ENCODE measurements around the gene NFKBIA.

The NFKBIA gene

GRCh38 chr14:35353409-35354172 lies 51.0 kb downstream of the NFKBIA start:
- H3K4me3 ChIP-seq, result no peak overlapping the region
- H3K27ac ChIP-seq, result no peak overlapping the region
- TF ChIP-seq, protein P1, sequence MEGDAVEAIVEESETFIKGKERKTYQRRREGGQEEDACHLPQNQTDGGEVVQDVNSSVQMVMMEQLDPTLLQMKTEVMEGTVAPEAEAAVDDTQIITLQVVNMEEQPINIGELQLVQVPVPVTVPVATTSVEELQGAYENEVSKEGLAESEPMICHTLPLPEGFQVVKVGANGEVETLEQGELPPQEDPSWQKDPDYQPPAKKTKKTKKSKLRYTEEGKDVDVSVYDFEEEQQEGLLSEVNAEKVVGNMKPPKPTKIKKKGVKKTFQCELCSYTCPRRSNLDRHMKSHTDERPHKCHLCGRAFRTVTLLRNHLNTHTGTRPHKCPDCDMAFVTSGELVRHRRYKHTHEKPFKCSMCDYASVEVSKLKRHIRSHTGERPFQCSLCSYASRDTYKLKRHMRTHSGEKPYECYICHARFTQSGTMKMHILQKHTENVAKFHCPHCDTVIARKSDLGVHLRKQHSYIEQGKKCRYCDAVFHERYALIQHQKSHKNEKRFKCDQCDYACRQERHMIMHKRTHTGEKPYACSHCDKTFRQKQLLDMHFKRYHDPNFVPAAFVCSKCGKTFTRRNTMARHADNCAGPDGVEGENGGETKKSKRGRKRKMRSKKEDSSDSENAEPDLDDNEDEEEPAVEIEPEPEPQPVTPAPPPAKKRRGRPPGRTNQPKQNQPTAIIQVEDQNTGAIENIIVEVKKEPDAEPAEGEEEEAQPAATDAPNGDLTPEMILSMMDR (IDR thresholded peaks at IDR 0.05), result no peak
- no peak for DNase-seq (ENCODE audit: low spot score)

GRCh38 chr14:35352274-35353233 lies 52.0 kb downstream of the NFKBIA start:
- H3K4me3 ChIP-seq, result no peak overlapping the region
- no peak for DNase-seq (ENCODE audit: low spot score)
- TF ChIP-seq, protein P1 (IDR thresholded peaks at IDR 0.05), result no peak
- peak overlapping the region; percentile 8 to 74 for H3K27ac ChIP-seq

GRCh38 chr14:35351897-35352273 lies 52.7 kb downstream of the NFKBIA start:
- TF ChIP-seq, protein P1 (IDR thresholded peaks at IDR 0.05), result no peak
- Histone ChIP-seq H3K4me3 (no peak overlapping the region), H3K27ac (no peak overlapping the region)
- no peak for DNase-seq (ENCODE audit: low spot score)
